HG03354 (cell line): ENCODE data around the gene MAPT.
"Not testable (repeated sequence)": the region's sequence is repeated elsewhere in the genome, so short reads cannot be mapped to it uniquely, and the experiment has no call there.

Experiments used
- ATAC-seq: cut with Tn5 transposase; IDR thresholded peaks from one replicate; pipeline ENCODE4 v1.9.1; 2021; ENCODE audit warnings: mild to moderate bottlenecking; ENCODE audit not compliant: unreplicated experiment, poor library complexity, severe bottlenecking

MAPT gene

GRCh38 chr17:45948498-45948880 lies 54.1 kb downstream of the MAPT start:
- ATAC-seq = no peak

GRCh38 chr17:45948881-45949624 lies 54.7 kb downstream of the MAPT start:
- ATAC-seq = no peak

- no peak for ATAC-seq
These were observed 55.5 kb downstream of the MAPT start for GRCh38 chr17:45949755-45950320.

- no peak for ATAC-seq
These were observed 56.5 kb downstream of the MAPT start for GRCh38 chr17:45950888-45951287.

DNA sequence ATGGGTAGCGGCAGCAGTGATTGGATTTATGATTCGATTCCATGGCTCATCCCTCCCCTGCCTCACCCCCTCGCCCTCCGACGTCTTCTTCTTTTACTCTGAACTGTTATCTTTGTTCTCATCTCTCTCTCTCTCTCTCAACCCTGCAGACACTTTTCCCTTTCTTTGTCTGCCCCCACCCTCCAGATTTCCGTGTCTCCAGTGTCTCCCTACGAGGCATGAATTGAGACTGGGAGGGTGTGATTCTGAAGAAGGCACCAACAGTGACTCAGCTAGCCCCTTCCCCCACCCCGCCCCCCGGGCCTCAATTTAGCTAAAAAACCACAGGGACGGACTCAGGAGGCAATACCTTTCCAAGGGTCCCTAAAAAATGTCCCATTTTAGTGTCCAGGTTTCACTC lies 57.0 kb downstream of the MAPT start:
- no peak for ATAC-seq

GRCh38 chr17:45951941-45952340 lies 57.6 kb downstream of the MAPT start:
- ATAC-seq = no peak

- ATAC-seq = no peak
These were observed 58.5 kb downstream of the MAPT start for GRCh38 chr17:45952814-45953320.

- no peak for ATAC-seq
These were observed 59.2 kb downstream of the MAPT start for GRCh38 chr17:45953561-45953960.

GRCh38 chr17:45954914-45955313 lies 60.6 kb downstream of the MAPT start:
- ATAC-seq = no peak

DNA sequence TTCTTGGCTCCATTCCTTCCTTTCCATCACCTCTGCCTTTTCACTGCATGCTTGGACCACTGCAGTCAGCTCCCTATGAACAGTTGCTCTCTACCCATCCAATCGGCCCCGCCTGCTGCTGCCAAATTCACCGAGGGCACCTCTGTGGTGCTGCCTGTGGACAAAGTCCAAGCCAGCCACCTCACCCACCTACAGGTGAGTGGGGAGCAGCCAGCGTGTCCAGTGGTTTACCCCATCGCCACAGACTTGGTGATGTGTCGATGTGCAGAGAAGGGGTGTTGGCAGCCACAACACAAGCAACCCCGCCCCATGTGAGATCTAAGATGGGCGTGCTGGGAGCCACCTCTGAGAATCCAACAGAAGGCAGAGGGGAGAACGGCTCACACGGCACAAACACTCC lies 61.0 kb downstream of the MAPT start:
- no peak for ATAC-seq

DNA sequence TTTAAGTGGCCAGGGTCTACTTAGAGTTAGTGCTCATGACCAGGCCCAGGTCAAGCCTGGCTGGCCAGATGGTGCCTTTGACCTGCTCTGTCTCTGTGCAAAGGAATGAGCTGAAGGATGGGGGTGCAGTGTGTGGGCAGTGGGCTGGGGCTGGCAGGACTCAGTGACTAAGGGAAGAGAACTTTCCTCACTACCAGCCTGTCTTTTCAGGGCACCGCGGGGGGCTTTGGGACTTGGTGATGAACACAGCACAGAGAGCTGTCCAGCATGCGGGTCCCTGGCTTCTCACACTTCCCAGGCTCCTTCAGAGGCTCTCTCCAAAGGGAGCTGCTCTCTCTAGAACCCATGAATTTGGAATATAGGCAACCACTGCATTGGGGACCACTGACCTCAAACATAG lies 61.7 kb downstream of the MAPT start:
- no peak for ATAC-seq

- ATAC-seq = not testable (repeated sequence)
These were observed 62.4 kb downstream of the MAPT start for GRCh38 chr17:45956746-45957145.

- ATAC-seq = no peak
These were observed 64.0 kb downstream of the MAPT start for GRCh38 chr17:45958307-45958706.

DNA sequence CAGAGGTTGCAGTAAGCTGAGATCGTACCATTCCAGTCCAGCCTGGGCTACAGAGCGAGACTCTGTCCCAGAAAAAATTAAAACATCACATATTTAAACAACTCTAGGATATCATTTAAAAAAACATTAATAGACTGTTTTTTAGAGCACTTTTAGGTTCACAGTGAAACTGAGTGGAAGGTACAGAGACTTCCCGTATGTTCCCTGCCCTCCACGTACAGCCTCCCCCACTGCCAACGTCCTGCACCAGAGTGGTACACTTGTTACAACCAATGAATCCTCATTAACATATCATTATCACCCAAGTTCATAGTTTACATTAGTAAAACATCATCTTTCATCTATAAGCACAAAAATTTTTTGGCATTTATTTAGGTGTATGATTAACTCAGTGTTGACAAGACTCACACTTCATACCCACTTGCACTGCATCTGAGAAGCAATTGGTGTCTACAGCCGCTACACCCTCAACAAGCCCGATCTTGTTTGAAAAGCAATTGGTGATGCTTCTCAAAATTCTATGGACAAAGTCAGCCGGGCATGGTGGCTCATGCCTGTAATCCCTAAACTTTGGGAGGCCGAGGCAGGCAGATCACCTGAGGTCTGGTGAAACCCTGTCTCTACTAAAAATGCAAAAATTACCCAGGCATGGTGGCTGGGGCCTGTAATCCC lies 64.8 kb downstream of the MAPT start:
- no peak for ATAC-seq

- no peak for ATAC-seq
These were observed 66.0 kb downstream of the MAPT start for GRCh38 chr17:45960311-45960710.

DNA sequence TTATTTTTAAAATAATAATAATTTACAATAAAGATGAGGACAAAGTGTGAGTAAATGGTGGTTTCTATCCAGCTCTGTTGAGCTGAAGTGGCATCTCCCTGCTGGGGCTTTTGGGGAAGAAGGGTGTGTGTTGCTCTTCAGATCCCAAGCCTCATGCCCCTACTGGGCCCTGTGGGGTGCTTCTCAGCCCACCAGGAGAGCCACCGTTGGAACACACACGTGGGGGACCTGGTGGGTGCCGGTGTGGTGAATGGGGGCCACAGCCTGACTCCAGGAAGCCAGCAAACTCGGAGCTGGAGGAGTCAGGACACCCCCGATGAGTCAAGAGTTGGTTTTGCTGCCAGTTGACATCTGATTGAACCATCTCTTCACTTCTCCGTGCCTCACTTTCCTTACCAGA lies 66.9 kb downstream of the MAPT start:
- no peak for ATAC-seq

- no peak for ATAC-seq
These were observed 68.0 kb downstream of the MAPT start for GRCh38 chr17:45962221-45962972.

DNA sequence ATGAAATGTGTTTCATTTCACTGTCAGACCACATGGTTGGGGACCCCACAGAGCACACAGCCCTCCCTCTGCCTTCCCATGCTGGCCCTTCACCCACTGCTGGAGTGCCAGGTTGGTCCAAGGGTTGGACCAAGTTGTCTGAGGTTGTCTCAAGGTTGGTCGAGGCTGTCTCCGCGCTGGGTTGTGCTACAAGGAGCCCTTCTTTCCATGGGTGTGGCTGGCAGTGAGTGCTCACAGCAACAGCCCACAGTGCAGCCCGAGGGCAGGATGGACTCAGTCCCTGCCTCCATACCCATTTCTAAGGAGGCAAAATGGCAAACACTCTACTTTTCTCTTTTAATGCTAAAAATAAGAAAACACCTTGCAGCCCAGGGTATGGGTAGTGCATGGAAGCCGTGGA lies 68.9 kb downstream of the MAPT start:
- ATAC-seq = no peak

DNA sequence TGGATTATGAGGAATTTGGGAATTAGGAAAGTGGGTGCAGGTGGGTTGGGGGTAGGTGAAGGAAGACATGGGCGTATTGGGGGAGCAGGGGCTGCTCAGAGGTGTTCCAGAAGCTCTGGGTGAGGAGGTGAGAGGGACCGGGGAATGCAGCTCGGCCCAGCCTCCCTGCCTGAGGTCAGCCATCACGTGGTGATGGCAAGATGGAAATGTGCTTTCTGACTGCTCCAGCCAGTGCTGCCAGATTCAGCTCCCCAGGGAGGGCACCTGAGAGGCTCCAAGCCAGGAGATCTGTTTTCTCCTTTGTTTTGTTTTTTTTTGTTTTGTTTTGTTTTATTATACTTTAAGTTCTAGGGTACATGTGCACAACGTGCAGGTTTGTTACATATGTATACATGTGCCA lies 69.5 kb downstream of the MAPT start:
- ATAC-seq = no peak

DNA sequence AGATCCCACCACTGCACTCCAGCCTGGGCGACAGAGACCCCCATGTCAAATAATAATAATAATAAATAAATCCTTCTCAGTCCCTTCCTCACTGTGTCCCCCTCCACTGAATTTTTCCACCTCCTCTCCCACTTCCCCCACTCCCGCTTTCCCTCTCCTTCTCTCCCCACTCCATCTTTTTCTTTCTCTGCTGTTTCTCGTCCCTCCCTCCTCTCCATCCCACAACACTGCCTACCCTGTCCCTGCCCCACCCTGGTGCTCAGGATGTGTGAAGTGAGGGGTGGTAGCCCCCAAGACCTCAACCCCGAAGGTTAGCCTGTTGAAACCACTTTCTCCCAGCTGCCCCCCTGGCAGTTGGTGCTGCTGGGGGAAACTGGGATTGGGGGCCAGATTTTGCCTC lies 70.3 kb downstream of the MAPT start:
- ATAC-seq = no peak
